Trophoblast cell (in vitro differentiated cells and primary cell): ENCODE measurements around the gene RARB.

ENCODE experiments used
- DNase-seq, 2 donors: peaks; one replicate each; pipeline ENCODE4 v3.0.0-alpha.2; 2016
- H2AFZ ChIP-seq: 2 replicates; pipeline ENCODE4 v1.6.1; 2013; ENCODE audit warnings: low read length, moderate library complexity, mild to moderate bottlenecking; ENCODE audit not compliant: insufficient read depth, poor library complexity
- H2AK5ac ChIP-seq: 2 replicates; pipeline ENCODE4 v1.6.1; 2013; ENCODE audit warnings: mild to moderate bottlenecking, low read length
- H2BK120ac ChIP-seq: 2 replicates; pipeline ENCODE4 v1.6.1; 2013; ENCODE audit warnings: low read length, mild to moderate bottlenecking, moderate library complexity; ENCODE audit not compliant: insufficient read depth, poor library complexity
- H2BK12ac ChIP-seq: 2 replicates; pipeline ENCODE4 v1.6.1; 2013; ENCODE audit warnings: mild to moderate bottlenecking, low read length, moderate library complexity
- H2BK5ac ChIP-seq: 2 replicates; pipeline ENCODE4 v1.6.1; 2013; ENCODE audit warnings: low read length, low read depth, moderate library complexity, mild to moderate bottlenecking; ENCODE audit not compliant: poor library complexity
- H3K14ac ChIP-seq: 2 replicates; pipeline ENCODE4 v1.6.1; 2013; ENCODE audit warnings: mild to moderate bottlenecking, low read length
- H3K18ac ChIP-seq: 2 replicates; pipeline ENCODE4 v1.6.1; 2013; ENCODE audit warnings: mild to moderate bottlenecking, low read length
- H3K23ac ChIP-seq: 2 replicates; pipeline ENCODE4 v1.6.1; 2013; ENCODE audit warnings: low read length
- H3K27ac ChIP-seq: 2 replicates; pipeline ENCODE4 v1.5.1; 2013; ENCODE audit warnings: low read depth, mild to moderate bottlenecking, inconsistent platforms, low read length, moderate library complexity
- H3K27me3 ChIP-seq: 2 replicates; pipeline ENCODE4 v1.6.1; 2013; ENCODE audit warnings: inconsistent platforms, mild to moderate bottlenecking, low read length, moderate library complexity; ENCODE audit not compliant: insufficient read depth
- H3K36me3 ChIP-seq, 2 experiments: 1 replicate in 1 of 2; 2 replicates in 1 of 2; pipeline ENCODE4 v1.6.1; 2013; ENCODE audit warnings: low read length in 2 of 2, mild to moderate bottlenecking in 2 of 2, moderate library complexity in 1 of 2; ENCODE audit not compliant: insufficient read depth in 2 of 2, control insufficient read depth in 1 of 2
- H3K4ac ChIP-seq: 2 replicates; pipeline ENCODE4 v1.6.1; 2013; ENCODE audit warnings: low read depth, mild to moderate bottlenecking, low read length, moderate library complexity
- H3K4me1 ChIP-seq, 2 experiments: 1 replicate in 1 of 2; 2 replicates in 1 of 2; pipeline ENCODE4 v1.6.1; 2013; ENCODE audit warnings: low read length in 2 of 2, mild to moderate bottlenecking in 2 of 2, moderate library complexity in 1 of 2; ENCODE audit not compliant: insufficient read depth in 2 of 2, control insufficient read depth in 1 of 2
- H3K4me2 ChIP-seq: 2 replicates; pipeline ENCODE4 v1.6.1; 2013; ENCODE audit warnings: inconsistent platforms, mild to moderate bottlenecking, low read length, moderate library complexity
- H3K4me3 ChIP-seq: 2 replicates; pipeline ENCODE4 v1.5.1; 2013; ENCODE audit warnings: mild to moderate bottlenecking, low read depth, low read length, inconsistent platforms
- H3K79me1 ChIP-seq: one replicate; pipeline ENCODE4 v1.6.1; 2013; ENCODE audit warnings: low read length
- H3K79me2 ChIP-seq: 2 replicates; pipeline ENCODE4 v1.6.1; 2013; ENCODE audit warnings: low read length, mild to moderate bottlenecking; ENCODE audit not compliant: control insufficient read depth, insufficient read depth, poor library complexity
- H3K9ac ChIP-seq: 2 replicates; pipeline ENCODE4 v1.6.1; 2013; ENCODE audit warnings: mild to moderate bottlenecking, low read length
- H3K9me3 ChIP-seq: 2 replicates; pipeline ENCODE4 v1.6.1; 2013; ENCODE audit warnings: low read depth, mild to moderate bottlenecking, control low read depth, inconsistent platforms, low read length; ENCODE audit not compliant: insufficient read depth
- H4K12ac ChIP-seq: 2 replicates; pipeline ENCODE4 v1.6.1; 2013; ENCODE audit warnings: low read depth, mild to moderate bottlenecking, low read length, moderate library complexity
- H4K8ac ChIP-seq: 2 replicates; pipeline ENCODE4 v1.6.1; 2013; ENCODE audit warnings: low read depth, mild to moderate bottlenecking, low read length, moderate library complexity
- H4K91ac ChIP-seq: one replicate; pipeline ENCODE4 v1.6.1; 2013; ENCODE audit warnings: low read depth, mild to moderate bottlenecking, low read length, moderate library complexity
- WGBS: extraction: QIAGEN DNeasy Blood & Tissue Kit; methylation state at CpG from one replicate; pipeline ENCODE4 v1.1.7; 2013; ENCODE audit warnings: missing lambda C conversion rate; ENCODE audit not compliant: insufficient read length, insufficient coverage; ENCODE audit errors: extremely low coverage; 5-methylcytosine and 5-hydroxymethylcytosine counted together

The RARB gene

DNA sequence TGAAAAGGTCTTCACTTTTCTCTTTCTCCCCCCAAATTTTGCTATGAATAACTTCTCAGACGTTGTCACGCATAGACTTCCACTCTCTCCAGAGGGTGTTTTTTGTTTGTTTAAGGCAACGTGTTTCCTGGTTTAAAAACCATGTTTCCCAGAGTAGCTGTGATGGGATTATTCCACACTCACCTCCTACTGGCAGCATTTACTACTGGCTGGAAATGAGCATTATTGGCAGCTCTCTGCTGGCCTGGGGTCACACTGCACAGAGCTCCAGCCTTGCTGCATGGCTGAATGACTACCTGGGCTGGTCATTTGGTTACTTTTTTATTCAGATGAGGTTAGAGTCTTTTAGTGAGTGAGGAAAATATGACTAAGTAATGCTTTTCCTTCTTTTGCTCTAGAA is 65.2 kb downstream of the RARB start:
- DNase-seq, result no peak
- no peak overlapping the region for H2BK12ac ChIP-seq
- peaks cover 6% of the 10 kb centered on the region for H3K9me3 ChIP-seq
- H3K27me3 ChIP-seq, result no peaks in the 10 kb centered on the region
- H2BK5ac ChIP-seq, result no peak overlapping the region
- H4K12ac ChIP-seq, result no peak overlapping the region
- H3K9ac ChIP-seq, result no peak overlapping the region
- H3K23ac ChIP-seq, result no peak overlapping the region
- H3K79me2 ChIP-seq, result no peaks in the 10 kb centered on the region
- no peak overlapping the region for H3K4me3 ChIP-seq
- no peak overlapping the region for H3K14ac ChIP-seq
- H4K91ac ChIP-seq, result no peak overlapping the region
- peaks cover 0 to 5% of the 10 kb centered on the region in 2 experiments for H3K36me3 ChIP-seq
- H3K27ac ChIP-seq, result no peak overlapping the region
- H3K4ac ChIP-seq, result no peak overlapping the region
- H2AFZ ChIP-seq, result no peak overlapping the region
- no peak overlapping the region for H3K18ac ChIP-seq
- peaks cover 0 to 2% of the 10 kb centered on the region in 2 experiments for H3K4me1 ChIP-seq
- no peak overlapping the region for H2BK120ac ChIP-seq
- H3K4me2 ChIP-seq, result no peak overlapping the region
- H4K8ac ChIP-seq, result no peak overlapping the region
- no CpG with 5 or more reads among the region's 3 CpGs for whole genome bisulfite sequencing
- H3K79me1 ChIP-seq, result no peaks in the 10 kb centered on the region
- no peak overlapping the region for H2AK5ac ChIP-seq

DNA sequence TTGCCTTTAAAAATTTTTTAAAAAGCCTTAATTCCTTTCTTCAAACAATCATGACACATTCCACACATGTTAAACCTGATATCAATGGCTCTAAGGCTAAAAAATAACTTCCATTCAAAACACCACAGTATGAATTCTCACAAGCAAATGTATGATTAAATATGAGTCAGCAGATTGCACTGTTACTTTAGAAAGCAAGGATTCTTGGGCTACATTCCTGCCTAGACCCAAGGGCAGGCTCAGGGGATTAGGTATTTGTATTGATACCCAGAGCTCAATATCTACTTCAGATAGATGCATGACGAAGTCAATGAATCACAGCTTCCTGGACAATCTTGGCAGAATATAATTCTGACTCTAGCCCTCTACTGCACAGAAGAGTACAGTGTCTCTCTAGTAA is 65.7 kb downstream of the RARB start:
- Histone ChIP-seq H2BK5ac (no peak overlapping the region), H2BK120ac (no peak overlapping the region), H3K36me3 (peaks cover 0 to 5% of the 10 kb centered on the region in 2 experiments), H3K9me3 (peaks cover 6% of the 10 kb centered on the region), H3K9ac (no peak overlapping the region), H3K4me3 (no peak overlapping the region), H3K4me1 (peaks cover 0 to 2% of the 10 kb centered on the region in 2 experiments), H3K4me2 (no peak overlapping the region), H2BK12ac (no peak overlapping the region), H2AFZ (no peak overlapping the region), H3K27ac (no peak overlapping the region), H3K4ac (no peak overlapping the region), H3K79me2 (no peaks in the 10 kb centered on the region), H3K23ac (no peak overlapping the region), H3K27me3 (no peaks in the 10 kb centered on the region), H4K91ac (no peak overlapping the region), H3K79me1 (no peaks in the 10 kb centered on the region), H2AK5ac (no peak overlapping the region), H4K8ac (no peak overlapping the region), H4K12ac (no peak overlapping the region), H3K14ac (no peak overlapping the region), H3K18ac (no peak overlapping the region)
- no CpG with 5 or more reads among the region's 1 CpG for WGBS
- no peak for DNase-seq

GRCh38 chr3:25495304-25495703 is 67.2 kb downstream of the RARB start:
- Histone ChIP-seq H3K4me2 (no peak overlapping the region), H2AK5ac (no peak overlapping the region), H3K23ac (no peak overlapping the region), H2AFZ (no peak overlapping the region), H2BK12ac (no peak overlapping the region), H3K14ac (no peak overlapping the region), H3K27ac (no peak overlapping the region), H3K4me3 (no peak overlapping the region), H2BK120ac (no peak overlapping the region), H3K27me3 (no peaks in the 10 kb centered on the region), H3K79me1 (no peaks in the 10 kb centered on the region), H3K36me3 (peaks cover 0 to 5% of the 10 kb centered on the region in 2 experiments), H4K91ac (no peak overlapping the region), H3K9ac (no peak overlapping the region), H3K9me3 (peaks cover 6% of the 10 kb centered on the region), H4K12ac (no peak overlapping the region), H3K79me2 (no peaks in the 10 kb centered on the region), H3K4me1 (no peaks in the 10 kb centered on the region), H3K4ac (no peak overlapping the region), H4K8ac (no peak overlapping the region), H2BK5ac (no peak overlapping the region), H3K18ac (no peak overlapping the region)
- peak; percentile 44 to 90 for DNase-seq
- WGBS, result no CpG with 5 or more reads among the region's 1 CpG

GRCh38 chr3:25495726-25496253 is 67.7 kb downstream of the RARB start:
- DNase-seq, result peak in 1 of 2 donors; percentile 42
- Histone ChIP-seq H2BK5ac (no peak overlapping the region), H4K8ac (no peak overlapping the region), H3K9ac (no peak overlapping the region), H2BK120ac (no peak overlapping the region), H3K27me3 (no peaks in the 10 kb centered on the region), H3K79me2 (no peaks in the 10 kb centered on the region), H4K12ac (no peak overlapping the region), H3K4me2 (no peak overlapping the region), H3K23ac (no peak overlapping the region), H2AFZ (no peak overlapping the region), H2AK5ac (no peak overlapping the region), H3K9me3 (peaks cover 6% of the 10 kb centered on the region), H3K18ac (no peak overlapping the region), H3K36me3 (peaks cover 0 to 5% of the 10 kb centered on the region in 2 experiments), H3K14ac (no peak overlapping the region), H3K4me1 (no peaks in the 10 kb centered on the region), H3K27ac (no peak overlapping the region), H3K79me1 (no peaks in the 10 kb centered on the region), H2BK12ac (no peak overlapping the region), H3K4me3 (no peak overlapping the region), H4K91ac (no peak overlapping the region), H3K4ac (no peak overlapping the region)
- no CpG with 5 or more reads among the region's 5 CpGs for WGBS
